GM13976 (cell line): ENCODE measurements around the gene UBE2V1.

Experiments used
- DNase-seq: peaks from one replicate; pipeline ENCODE4 v3.0.0; 2012; ENCODE audit warnings: low spot score
- in situ Hi-C: fragments of 300-500 bp; cut with MboI; formaldehyde crosslinking; loops from one replicate; pipeline ENCODE4 v1.12.0; 2022; ENCODE audit warnings: low sequenced_read_pairs, mixed read lengths, inconsistent platforms; ENCODE audit not compliant: unreplicated experiment
- TF ChIP-seq, protein P1 (sequence below): IDR thresholded peaks from 2 replicates; pipeline ENCODE4 v1.5.1; 2012; ENCODE audit warnings: borderline replicate concordance, mild to moderate bottlenecking; ENCODE audit not compliant: insufficient read depth; ENCODE audit errors: extremely low read depth, missing control alignments, control extremely low read depth

Gene UBE2V1

DNA sequence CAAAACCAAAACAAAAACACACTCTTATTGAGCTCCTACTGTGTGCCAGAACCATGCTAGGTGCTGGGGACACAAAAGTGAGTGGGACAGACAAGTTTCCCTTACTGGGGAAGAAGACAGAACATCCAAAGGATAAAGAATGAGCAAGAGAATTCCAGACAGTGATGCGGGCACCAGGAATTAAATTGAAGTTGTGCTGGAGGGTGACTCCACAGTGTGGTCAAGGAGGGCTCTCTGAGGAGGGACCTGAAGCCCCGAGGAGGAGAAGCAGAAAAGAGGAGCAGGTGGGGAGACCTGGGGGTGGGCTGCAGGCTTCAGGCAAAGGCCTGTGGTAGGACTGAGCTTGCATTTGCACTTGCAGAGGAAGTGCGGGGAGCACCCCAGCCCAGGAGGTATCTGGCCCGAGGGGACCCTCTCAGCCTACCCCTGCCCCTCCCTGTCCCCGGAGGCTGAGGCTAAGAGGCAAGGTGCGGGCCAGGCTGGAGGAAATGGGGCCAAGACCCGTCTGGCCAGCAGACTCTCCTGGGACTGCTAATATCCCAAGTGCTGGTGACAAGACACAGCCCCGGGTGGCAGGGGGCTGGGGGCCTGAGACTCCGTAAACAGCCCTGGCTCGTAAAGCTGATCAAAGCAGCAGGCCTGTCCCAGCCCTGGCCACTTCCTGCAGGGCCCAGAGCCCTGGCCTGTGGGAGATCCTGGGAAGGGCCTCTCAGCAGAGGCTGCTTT lies 73.1 kb downstream of the UBE2V1 start:
- DNase-seq, result no peak
- TF ChIP-seq, protein P1, sequence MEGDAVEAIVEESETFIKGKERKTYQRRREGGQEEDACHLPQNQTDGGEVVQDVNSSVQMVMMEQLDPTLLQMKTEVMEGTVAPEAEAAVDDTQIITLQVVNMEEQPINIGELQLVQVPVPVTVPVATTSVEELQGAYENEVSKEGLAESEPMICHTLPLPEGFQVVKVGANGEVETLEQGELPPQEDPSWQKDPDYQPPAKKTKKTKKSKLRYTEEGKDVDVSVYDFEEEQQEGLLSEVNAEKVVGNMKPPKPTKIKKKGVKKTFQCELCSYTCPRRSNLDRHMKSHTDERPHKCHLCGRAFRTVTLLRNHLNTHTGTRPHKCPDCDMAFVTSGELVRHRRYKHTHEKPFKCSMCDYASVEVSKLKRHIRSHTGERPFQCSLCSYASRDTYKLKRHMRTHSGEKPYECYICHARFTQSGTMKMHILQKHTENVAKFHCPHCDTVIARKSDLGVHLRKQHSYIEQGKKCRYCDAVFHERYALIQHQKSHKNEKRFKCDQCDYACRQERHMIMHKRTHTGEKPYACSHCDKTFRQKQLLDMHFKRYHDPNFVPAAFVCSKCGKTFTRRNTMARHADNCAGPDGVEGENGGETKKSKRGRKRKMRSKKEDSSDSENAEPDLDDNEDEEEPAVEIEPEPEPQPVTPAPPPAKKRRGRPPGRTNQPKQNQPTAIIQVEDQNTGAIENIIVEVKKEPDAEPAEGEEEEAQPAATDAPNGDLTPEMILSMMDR, result no peak
- in situ Hi-C loops, result no loop called here

DNA sequence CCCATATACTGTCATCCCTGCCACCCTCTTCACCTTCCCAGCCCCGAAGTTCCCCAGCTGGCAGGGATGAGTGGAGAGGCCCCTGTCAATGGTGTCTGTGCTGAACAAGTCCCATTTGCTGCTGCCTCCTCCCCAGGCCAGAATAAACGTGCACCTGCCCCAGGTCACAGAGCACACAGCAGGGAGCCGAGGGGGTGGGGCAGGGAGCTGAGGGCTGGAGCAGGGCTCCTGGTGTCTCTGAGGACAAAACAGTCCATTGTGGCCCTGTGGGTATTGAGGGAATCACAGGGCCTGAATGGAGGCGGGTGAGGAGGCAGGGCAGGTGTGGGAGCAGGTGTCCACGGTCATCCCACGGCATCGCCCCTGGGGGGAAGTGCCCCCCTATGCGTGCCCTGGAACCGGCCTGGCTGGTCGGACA lies 74.4 kb downstream of the UBE2V1 start:
- in situ Hi-C loops, result no loop called here
- DNase-seq, result no peak
- TF ChIP-seq, protein P1, result no peak

DNA sequence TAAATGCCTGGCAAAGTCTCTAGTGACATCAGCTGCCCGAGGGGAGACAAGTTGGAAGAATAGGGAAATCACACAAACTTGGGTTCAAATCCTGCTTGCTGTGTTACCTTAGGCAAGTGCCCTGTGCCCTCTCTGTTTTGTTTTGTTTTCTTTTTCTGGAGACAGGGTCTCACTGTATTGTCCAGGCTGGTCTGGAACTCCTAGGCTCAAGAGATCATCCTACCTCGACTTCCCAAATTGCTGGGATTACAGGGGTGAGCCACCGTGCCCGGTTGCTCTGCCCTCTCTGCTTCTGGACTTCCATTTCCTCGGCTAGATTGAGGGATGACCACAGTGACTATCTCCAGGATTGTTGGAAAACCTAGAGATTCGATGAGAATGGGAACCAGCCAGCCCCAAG lies 74.8 kb downstream of the UBE2V1 start:
- DNase-seq, result no peak
- in situ Hi-C loops, result no loop called here
- TF ChIP-seq, protein P1, result no peak

DNA sequence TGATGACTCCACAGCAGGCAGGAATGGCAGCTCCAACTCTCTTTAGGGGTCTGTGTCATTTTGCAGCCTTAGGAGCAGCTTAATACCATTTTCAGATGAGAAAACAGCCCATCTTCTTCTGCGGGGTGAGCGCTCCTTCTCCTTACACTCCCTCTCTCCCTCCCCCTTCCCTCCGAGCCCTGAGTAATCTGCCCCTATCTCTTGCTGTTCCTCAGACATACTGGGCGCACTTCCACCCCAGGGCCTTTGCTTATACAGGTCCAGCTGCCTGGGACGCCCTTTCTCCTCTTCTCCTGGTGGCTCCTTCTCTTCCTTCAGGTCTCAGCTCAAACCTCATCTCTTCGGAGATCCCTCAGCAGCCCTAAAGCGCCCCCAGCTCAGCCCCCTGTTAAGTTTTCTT lies 75.4 kb downstream of the UBE2V1 start:
- DNase-seq, result no peak

DNA sequence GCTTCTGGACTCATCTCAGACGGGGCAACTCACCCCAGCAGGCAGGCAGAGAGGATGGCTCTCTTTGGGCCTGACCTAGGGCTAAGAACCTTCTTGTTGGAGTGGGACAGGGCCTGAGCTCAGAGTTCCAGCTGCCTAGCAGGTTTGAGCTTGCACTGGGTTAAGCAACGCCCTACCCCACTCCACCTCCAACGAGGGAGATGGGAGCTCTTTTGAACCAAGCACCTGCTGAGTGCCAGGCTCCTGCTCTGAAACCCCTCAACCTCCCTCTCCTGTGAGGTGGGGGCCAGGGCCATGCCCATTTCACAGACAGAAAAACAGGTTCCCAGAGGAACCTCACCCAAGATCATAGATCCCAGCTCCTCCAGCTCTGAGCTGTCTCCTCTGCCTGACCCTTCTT lies 75.8 kb downstream of the UBE2V1 start:
- TF ChIP-seq, protein P1, result no peak
- in situ Hi-C loops, result no loop called here

More for the DNA sequence above, 75.4 kb downstream of the UBE2V1 start:
- in situ Hi-C loops, result no loop called here
- TF ChIP-seq, protein P1, result no peak

DNA sequence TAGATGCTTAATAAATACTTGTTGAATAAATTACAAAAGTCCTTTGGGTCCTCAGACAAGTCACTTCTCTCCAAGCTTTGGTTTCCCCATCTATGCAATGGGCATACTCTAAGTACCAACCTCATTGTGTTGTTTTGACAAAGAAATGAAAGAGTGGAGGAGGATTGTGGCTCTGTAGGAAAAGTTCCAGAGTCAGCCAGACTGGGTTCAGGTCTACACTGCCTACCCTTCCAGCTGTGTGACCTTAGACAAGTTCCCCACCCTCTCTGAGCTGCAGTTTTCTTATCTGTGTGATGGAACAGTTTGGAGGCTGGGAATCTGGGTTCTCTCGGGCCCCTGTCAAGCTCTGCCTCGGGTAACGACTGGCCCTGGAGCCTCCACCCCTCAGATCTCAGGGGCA lies 76.2 kb downstream of the UBE2V1 start:
- in situ Hi-C loops, result no loop called here
- DNase-seq, result no peak
- TF ChIP-seq, protein P1, result no peak

More for the DNA sequence above, 75.8 kb downstream of the UBE2V1 start:
- no peak for DNase-seq
